KG1 (cell line): ENCODE results near the gene SH3PXD2A.
"Not testable (repeated sequence)": the region's sequence is repeated elsewhere in the genome, so short reads cannot be mapped to it uniquely, and the experiment has no call there.

Source experiments
- DNase-seq: peaks from one replicate; lab custom pipeline; 2025; lab: John Stamatoyannopoulos, UW

The SH3PXD2A gene

GRCh38 chr10:103747193-103747865 lies 108.0 kb downstream of the SH3PXD2A start:
- DNase-seq = no peak

GRCh38 chr10:103746598-103746997 lies 108.8 kb downstream of the SH3PXD2A start:
- DNase-seq = no peak

GRCh38 chr10:103745341-103746247 lies 109.8 kb downstream of the SH3PXD2A start:
- DNase-seq = no peak

GRCh38 chr10:103742824-103743223 lies 112.6 kb downstream of the SH3PXD2A start:
- no peak for DNase-seq

GRCh38 chr10:103740611-103741010 lies 114.8 kb downstream of the SH3PXD2A start:
- DNase-seq = no peak

GRCh38 chr10:103739039-103739764 lies 116.2 kb downstream of the SH3PXD2A start:
- DNase-seq = no peak

- DNase-seq = no peak
These were observed 117.5 kb downstream of the SH3PXD2A start for GRCh38 chr10:103737735-103738367.

GRCh38 chr10:103736763-103737162 lies 118.6 kb downstream of the SH3PXD2A start:
- no peak for DNase-seq

- DNase-seq = no peak
These were observed 119.3 kb downstream of the SH3PXD2A start for GRCh38 chr10:103736044-103736443.

GRCh38 chr10:103734731-103735130 lies 120.6 kb downstream of the SH3PXD2A start:
- DNase-seq = no peak

- no peak for DNase-seq
These were observed 122.3 kb downstream of the SH3PXD2A start for GRCh38 chr10:103733045-103733419.

GRCh38 chr10:103732339-103733044 lies 122.9 kb downstream of the SH3PXD2A start:
- DNase-seq = no peak

GRCh38 chr10:103731609-103732270 lies 123.6 kb downstream of the SH3PXD2A start:
- DNase-seq = no peak

GRCh38 chr10:103731026-103731425 lies 124.3 kb downstream of the SH3PXD2A start:
- not testable (repeated sequence) for DNase-seq

- no peak for DNase-seq
These were observed 125.5 kb downstream of the SH3PXD2A start for GRCh38 chr10:103729851-103730250.

GRCh38 chr10:103727991-103728689 lies 127.2 kb downstream of the SH3PXD2A start:
- no peak for DNase-seq

- DNase-seq = no peak
These were observed 127.8 kb downstream of the SH3PXD2A start for GRCh38 chr10:103727546-103727963.

GRCh38 chr10:103726637-103727036 lies 128.7 kb downstream of the SH3PXD2A start:
- DNase-seq = no peak

GRCh38 chr10:103725242-103725641 lies 130.1 kb downstream of the SH3PXD2A start:
- no peak for DNase-seq

- DNase-seq = no peak
These were observed 130.6 kb downstream of the SH3PXD2A start for GRCh38 chr10:103724771-103725170.
